GM18858 (cell line): ENCODE results near the gene COL20A1.

Source experiments
- ATAC-seq: cut with Tn5 transposase; IDR thresholded peaks from one replicate; pipeline ENCODE4 v1.9.1; 2021; ENCODE audit not compliant: unreplicated experiment

The COL20A1 gene

GRCh38 chr20:63260521-63260920, 32.5 kb upstream of the COL20A1 start:
- no peak for ATAC-seq

GRCh38 chr20:63261060-63261794, 31.8 kb upstream of the COL20A1 start:
- no peak for ATAC-seq

GRCh38 chr20:63261795-63262528, 31.0 kb upstream of the COL20A1 start:
- ATAC-seq, result no peak

DNA sequence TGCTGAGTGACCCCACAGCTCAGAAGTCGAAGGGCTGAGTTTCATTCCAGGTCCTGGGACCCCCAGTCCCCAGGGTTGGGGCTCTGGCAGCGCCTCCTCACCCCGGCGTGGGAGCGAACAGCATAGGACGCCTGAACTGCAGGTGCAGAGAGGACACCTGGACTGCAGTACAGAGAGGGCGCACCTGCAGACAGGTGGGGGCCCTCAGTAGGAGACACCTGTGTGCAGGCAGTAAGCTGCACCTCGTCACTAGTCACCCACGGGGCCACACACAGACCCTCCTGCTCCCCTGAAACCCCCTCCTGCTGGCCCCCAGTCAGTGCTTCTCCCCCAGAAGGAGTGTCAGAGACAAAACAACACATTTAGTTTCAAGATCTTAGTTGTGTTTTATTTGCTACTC, 30.1 kb upstream of the COL20A1 start:
- ATAC-seq, result no peak

DNA sequence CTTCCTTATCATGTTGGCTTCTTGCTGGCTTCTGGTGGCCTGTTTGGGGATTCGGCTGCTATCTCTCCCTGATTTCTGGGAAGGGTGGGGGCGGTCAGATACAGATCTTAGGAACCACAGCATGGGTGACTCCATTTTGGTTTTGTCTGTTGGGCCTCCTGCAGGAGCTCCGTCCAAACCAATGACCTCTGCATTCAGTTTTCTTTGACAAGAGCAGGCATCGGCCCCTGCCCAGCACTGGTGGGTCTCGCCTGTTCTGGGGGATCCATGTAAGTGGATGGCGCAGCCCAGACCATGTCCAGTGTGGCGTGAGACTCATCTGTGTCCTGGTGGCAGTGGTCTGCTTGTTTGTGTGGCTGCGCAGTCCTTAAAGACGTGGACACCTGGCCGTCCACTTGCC, 29.0 kb upstream of the COL20A1 start:
- no peak for ATAC-seq

- no peak for ATAC-seq
Measured at GRCh38 chr20:63264519-63264918, 28.5 kb upstream of the COL20A1 start.

DNA sequence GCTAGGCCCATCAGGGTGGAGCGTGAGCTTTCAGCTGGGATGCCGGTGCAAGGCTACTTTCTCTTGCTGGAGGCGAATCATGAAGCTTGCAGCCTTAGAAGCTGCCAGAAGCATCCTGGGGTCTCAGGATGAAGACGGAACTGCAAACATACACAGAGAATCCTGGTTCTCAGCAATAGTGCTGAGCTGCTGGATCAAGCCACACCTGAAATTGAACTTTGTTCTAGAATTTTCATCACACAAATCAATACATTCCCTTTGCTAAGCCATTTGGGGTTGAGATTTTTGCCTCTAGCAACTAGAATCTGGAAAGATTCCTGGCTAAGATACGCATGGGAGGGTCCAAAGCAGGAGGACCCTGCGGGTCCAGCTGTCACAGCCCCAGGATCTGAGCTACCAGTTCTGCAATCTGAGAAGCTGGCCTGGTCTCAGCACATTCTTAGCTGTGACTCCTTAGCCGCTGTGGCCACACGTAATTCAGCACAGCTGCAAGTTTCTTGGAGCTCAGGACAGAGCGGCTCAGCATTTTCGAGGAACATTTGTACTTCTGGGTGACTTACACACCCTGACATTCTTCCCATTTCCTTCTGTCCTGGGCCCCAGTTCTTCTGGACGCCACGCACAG, 27.0 kb upstream of the COL20A1 start:
- ATAC-seq, result no peak

- ATAC-seq, result no peak
Measured at GRCh38 chr20:63267691-63268090, 25.3 kb upstream of the COL20A1 start.

GRCh38 chr20:63268256-63268655, 24.7 kb upstream of the COL20A1 start:
- no peak for ATAC-seq

GRCh38 chr20:63268671-63269439, 24.1 kb upstream of the COL20A1 start:
- no peak for ATAC-seq

DNA sequence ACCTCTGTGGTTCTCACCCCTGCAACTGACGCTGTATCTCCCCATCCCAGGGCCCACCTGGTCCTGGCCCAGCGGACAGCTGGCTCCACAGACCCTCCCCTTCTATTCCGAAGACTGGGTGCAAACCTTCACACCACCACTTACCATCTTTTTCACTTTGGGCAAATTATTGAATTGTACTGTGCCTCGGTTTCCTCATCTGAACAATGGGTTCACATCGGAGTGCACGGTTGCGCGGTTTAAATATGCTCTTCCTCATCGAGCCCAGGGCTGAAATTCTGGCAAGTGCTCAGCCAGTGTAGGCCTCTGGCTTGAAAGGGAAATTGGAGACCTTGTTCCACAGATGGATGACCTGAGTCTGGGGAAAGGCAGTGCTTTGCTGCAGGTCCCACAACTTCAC, 23.3 kb upstream of the COL20A1 start:
- ATAC-seq, result no peak

DNA sequence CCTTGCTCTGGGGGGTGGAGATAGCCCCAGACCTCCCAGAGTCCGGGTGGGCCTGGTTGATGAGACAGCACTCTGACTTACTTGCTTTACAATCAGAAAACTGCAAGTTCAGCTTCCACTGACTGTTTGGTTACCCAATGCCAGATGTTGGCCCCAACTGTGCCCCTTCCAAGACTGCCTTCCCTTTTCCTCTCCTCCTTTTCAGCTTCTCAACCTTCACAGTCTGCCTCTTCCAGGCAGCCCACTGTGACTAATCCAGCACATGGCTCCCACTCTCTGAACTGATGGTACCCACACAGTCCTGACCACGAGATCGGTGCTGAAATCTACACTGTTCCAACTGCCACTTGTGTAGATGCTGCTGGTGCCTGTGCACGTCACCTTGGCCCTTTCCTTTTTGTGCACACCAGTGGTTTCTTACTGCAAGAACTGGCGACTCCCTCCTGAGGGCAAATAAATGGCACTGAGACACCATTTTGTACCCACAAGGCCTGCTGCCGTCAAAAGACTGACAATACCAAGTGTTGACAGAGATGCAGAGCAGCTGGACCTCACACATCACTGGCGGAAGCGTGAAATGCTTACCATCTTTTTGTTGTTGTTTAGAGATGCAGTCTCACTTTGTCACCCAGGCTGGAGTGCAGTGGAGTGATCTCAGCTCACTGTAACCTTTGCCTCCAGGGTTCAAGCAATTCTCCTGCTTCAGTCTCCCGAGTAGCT, 22.2 kb upstream of the COL20A1 start:
- ATAC-seq, result no peak

GRCh38 chr20:63272105-63273058, 20.6 kb upstream of the COL20A1 start, which contains the start of gene ARFGAP1:
Gene ARFGAP1, plus strand, starts transcription at chr20:63272813. Its CDS starts 2,768 bp downstream, at chr20:63275581.
- peak; percentile 66 for ATAC-seq

DNA sequence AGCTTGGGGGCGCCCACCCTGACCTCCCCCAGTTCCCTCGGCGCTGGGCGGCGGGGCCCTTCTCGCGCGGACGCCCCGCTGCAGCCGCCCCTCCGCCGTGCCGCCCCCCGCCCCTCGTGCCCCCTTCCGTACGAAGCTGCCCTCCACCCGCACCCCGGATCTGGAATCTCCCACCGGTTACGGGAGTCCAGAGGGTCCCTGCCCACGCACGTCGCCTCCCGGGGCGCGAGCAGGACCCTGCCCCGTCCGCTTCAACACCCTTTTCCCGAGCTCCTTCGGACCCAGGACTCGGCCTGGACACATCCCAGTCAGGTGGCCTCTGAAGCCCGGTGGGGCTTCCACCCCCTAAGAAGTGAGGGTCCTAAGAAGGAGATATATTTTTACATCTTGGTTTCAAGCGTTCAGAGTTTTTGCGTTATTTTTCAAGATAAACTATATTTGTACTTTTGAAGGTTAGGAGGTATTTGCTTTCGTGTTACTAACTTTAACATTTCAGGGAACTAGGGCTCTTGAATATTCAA, 19.9 kb upstream of the COL20A1 start:
- ATAC-seq, result no peak

DNA sequence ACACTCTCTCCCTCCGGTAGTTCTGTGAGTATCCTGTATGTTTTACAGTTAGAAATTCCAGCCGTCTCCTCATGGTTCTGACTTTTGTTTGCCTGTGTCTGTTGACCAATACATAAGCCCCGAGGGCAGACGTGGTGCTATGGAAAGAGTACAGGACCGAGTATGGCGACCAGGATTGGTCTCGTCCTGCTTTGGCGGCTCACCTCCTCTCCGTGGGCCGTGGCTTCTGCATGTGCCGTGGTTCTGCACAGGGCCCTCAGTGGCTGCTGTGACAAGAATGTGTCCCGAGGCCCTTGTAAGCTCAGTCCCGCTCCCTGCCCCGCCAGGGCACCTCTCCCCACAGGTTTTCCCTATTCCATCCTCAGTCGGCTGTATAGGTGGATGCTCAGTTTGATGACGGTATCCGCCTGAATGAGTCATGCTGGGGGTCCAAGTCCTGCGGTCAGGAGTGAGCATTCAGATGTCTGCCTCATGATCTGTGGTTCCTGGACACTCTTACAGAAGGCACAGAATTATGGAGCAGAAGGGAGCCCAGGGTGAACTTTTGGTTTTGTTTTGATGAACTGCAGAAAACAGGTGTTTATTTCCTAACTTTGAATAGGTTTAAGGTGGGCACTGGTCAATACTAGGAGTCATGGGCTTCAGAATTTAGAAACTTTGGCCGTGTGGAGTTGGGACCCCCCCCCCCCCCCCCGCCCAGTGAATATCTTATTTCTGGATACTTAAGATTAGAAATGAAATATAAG, 19.2 kb upstream of the COL20A1 start:
- ATAC-seq, result no peak

- no peak for ATAC-seq
Measured at GRCh38 chr20:63274381-63275228, 18.4 kb upstream of the COL20A1 start.

DNA sequence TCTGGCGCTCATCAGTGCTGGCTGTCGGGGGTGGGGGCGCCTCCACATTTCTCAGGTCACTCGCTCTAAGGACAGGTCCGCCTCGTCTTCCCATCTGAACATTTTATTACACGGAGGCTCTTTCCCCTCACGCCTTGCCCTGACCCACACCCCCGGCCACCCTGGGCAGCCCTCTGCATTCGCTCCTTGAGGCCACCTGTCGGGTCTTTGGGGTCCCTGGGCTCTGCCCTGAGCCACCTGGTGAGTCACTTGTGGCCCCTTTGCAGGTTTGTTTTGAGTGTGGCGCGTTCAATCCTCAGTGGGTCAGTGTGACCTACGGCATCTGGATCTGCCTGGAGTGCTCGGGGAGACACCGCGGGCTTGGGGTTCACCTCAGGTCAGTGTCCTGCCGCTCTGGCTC, 17.2 kb upstream of the COL20A1 start:
- no peak for ATAC-seq

DNA sequence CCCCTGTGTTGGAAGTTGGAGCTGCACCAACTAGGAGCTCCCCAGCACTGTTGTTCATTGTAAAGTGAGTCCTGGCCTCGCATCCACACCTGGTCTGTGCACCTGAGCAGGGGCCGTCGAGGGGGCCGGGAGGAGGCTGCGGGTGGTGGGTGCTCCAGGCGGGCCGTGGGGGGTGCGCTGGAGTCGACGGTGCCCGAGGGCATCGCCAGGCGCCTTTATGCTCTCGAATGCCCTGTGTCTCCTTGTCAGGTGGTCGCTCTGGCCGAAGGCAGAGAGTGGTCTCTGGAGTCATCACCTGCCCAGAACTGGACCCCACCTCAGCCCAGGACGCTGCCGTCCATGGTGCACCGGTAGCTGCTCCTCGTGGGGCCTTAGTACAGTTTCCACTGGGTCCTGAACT, 16.0 kb upstream of the COL20A1 start:
- no peak for ATAC-seq
